GM18502 (cell line): ENCODE measurements around the gene NEBL.

Experiments
- ATAC-seq: cut with Tn5 transposase; IDR thresholded peaks from one replicate; pipeline ENCODE4 v1.9.1; 2021; ENCODE audit warnings: mild to moderate bottlenecking; ENCODE audit not compliant: unreplicated experiment, poor library complexity

Gene NEBL

GRCh38 chr10:20908391-20908790 is 11.3 kb upstream of the NEBL start:
- no peak for ATAC-seq

GRCh38 chr10:20903635-20904390 is 6.7 kb upstream of the NEBL start:
- no peak for ATAC-seq

GRCh38 chr10:20901110-20901509 is 4.0 kb upstream of the NEBL start:
- ATAC-seq: no peak

GRCh38 chr10:20898866-20899535 is 1.9 kb upstream of the NEBL start:
- ATAC-seq: no peak

- no peak for ATAC-seq
Measured at GRCh38 chr10:20893297-20893696, 3.8 kb downstream of the NEBL start.

GRCh38 chr10:20892796-20893195 is 4.3 kb downstream of the NEBL start:
- no peak for ATAC-seq

- ATAC-seq: no peak
Measured at GRCh38 chr10:20892011-20892585, 5.0 kb downstream of the NEBL start.

GRCh38 chr10:20891338-20891714 is 5.8 kb downstream of the NEBL start:
- no peak for ATAC-seq

GRCh38 chr10:20890491-20891337 is 6.4 kb downstream of the NEBL start:
- no peak for ATAC-seq

GRCh38 chr10:20890009-20890408 is 7.1 kb downstream of the NEBL start:
- no peak for ATAC-seq

GRCh38 chr10:20888620-20889330 is 8.3 kb downstream of the NEBL start:
- no peak for ATAC-seq

- no peak for ATAC-seq
Measured at GRCh38 chr10:20887706-20888555, 9.2 kb downstream of the NEBL start.

- no peak for ATAC-seq
Measured at GRCh38 chr10:20885678-20886077, 11.4 kb downstream of the NEBL start.

- ATAC-seq: no peak
Measured at GRCh38 chr10:20883552-20883951, 13.6 kb downstream of the NEBL start.

- ATAC-seq: no peak
Measured at GRCh38 chr10:20882091-20882490, 15.0 kb downstream of the NEBL start.

- ATAC-seq: no peak
Measured at GRCh38 chr10:20879136-20879535, 18.0 kb downstream of the NEBL start.

GRCh38 chr10:20877986-20878983 is 18.8 kb downstream of the NEBL start:
- no peak for ATAC-seq

- ATAC-seq: no peak
Measured at GRCh38 chr10:20877554-20877953, 19.6 kb downstream of the NEBL start.
